Tibial nerve (tissue), 4 donors: ENCODE data around the gene SDCCAG8. TPM values are rescaled to one million over a fixed set of nuclear protein-coding genes. Genes with fewer than 3 reads are reported as not detected.

ENCODE experiments used
- DNase-seq, 2 donors: peaks; one replicate each; pipeline ENCODE4 v3.0.0-alpha.2; 2019; ENCODE audit warnings: low spot score in 2 of 2
- H3K27ac ChIP-seq, 4 donors: fragments of 200-600 bp; sonication (generic) in 3 of 4; one replicate each; pipeline ENCODE4 v1.5.1; 2017 to 2019; ENCODE audit warnings: mild to moderate bottlenecking in 1 of 4
- H3K27me3 ChIP-seq, 2 donors: fragments of 200-600 bp; sonication (generic) in 1 of 2; one replicate each; pipeline versions ENCODE4 v1.5.1 to v1.6.0; 2017 to 2019
- H3K36me3 ChIP-seq, 3 donors: fragments of 200-600 bp; sonication (generic); one replicate each; pipeline ENCODE4 v1.5.1; 2018 to 2019
- H3K4me1 ChIP-seq, 4 donors: fragments of 200-600 bp; sonication (generic) in 3 of 4; one replicate each; pipeline ENCODE4 v1.5.1; 2017 to 2019
- H3K4me3 ChIP-seq, 4 donors: fragments of 200-600 bp; sonication (generic) in 3 of 4; one replicate each; pipeline ENCODE4 v1.5.1; 2017 to 2019; ENCODE audit warnings: mild to moderate bottlenecking in 1 of 4, moderate library complexity in 1 of 4
- H3K9me3 ChIP-seq, 4 donors: fragments of 200-600 bp; sonication (generic) in 3 of 4; one replicate each; pipeline ENCODE4 v1.5.1; 2017 to 2019
- EP300 ChIP-seq, 2 donors: sonication (generic); formaldehyde crosslinking; IDR thresholded peaks; one replicate each; pipeline ENCODE4 v1.6.1; 2017; ENCODE audit warnings: antibody characterized with exemption in 2 of 2, mild to moderate bottlenecking in 1 of 2
- POLR2A ChIP-seq, 2 donors: fragments of 450-650 bp; IDR thresholded peaks; one replicate each; pipeline ENCODE4 v1.6.1; 2017; ENCODE audit warnings: antibody characterized with exemption in 2 of 2, mild to moderate bottlenecking in 2 of 2, moderate library complexity in 2 of 2
- WGBS, 2 donors: methylation state at CpG; one replicate each; pipeline ENCODE4 v1.1.5; 2018; 5-methylcytosine and 5-hydroxymethylcytosine counted together
- total RNA-seq, 4 donors: library from RNA; depleted of rRNA; stranded (reverse); fragments of >200 nt; gene quantifications; one replicate each; pipeline ENCODE4 v1.1.0, GENCODE V29; 2016
- TF ChIP-seq, protein P1 (sequence below), 5 experiments: fragments of 200-600 bp in 3 of 5; fragments of 450-650 bp in 2 of 5; sonication (generic) in 3 of 5; IDR thresholded peaks; one replicate each; pipeline ENCODE4 v1.5.1; 2016 to 2019; ENCODE audit warnings: antibody characterized with exemption in 5 of 5, mild to moderate bottlenecking in 3 of 5, moderate library complexity in 2 of 5

Gene SDCCAG8
- total RNA-seq, 4 donors from 2014 or later, result 39.0 to 86.5 (median 56.0) TPM

GRCh38 chr1:243489158-243489527, 233.3 kb downstream of the SDCCAG8 start:
- WGBS, 2 donors, result 95 to 97% methylated on average over 24 of the region's 24 CpGs
- TF ChIP-seq POLR2A (IDR thresholded peaks at IDR 0.05), result no peak
- TF ChIP-seq EP300 (IDR thresholded peaks at IDR 0.05), result no peak
- TF ChIP-seq, protein P1, sequence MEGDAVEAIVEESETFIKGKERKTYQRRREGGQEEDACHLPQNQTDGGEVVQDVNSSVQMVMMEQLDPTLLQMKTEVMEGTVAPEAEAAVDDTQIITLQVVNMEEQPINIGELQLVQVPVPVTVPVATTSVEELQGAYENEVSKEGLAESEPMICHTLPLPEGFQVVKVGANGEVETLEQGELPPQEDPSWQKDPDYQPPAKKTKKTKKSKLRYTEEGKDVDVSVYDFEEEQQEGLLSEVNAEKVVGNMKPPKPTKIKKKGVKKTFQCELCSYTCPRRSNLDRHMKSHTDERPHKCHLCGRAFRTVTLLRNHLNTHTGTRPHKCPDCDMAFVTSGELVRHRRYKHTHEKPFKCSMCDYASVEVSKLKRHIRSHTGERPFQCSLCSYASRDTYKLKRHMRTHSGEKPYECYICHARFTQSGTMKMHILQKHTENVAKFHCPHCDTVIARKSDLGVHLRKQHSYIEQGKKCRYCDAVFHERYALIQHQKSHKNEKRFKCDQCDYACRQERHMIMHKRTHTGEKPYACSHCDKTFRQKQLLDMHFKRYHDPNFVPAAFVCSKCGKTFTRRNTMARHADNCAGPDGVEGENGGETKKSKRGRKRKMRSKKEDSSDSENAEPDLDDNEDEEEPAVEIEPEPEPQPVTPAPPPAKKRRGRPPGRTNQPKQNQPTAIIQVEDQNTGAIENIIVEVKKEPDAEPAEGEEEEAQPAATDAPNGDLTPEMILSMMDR (IDR thresholded peaks at IDR 0.05), result no peak

GRCh38 chr1:243489681-243490546, 234.1 kb downstream of the SDCCAG8 start:
- WGBS, 2 donors, result 78 to 85% methylated on average over 14 to 21 of the region's 21 CpGs
- no peak for TF ChIP-seq EP300 (IDR thresholded peaks at IDR 0.05)
- TF ChIP-seq POLR2A (IDR thresholded peaks at IDR 0.05), result no peak
- TF ChIP-seq, protein P1 (IDR thresholded peaks at IDR 0.05), result no peak
- H3K27ac ChIP-seq, result no peak overlapping the region

More at GRCh38 chr1:243489158-243489527, 233.3 kb downstream of the SDCCAG8 start:
- Histone ChIP-seq H3K9me3 (no peaks in the 10 kb centered on the region), H3K4me3 (no peak overlapping the region), H3K4me1 (peaks cover 0 to 36% (median 0%) of the 10 kb centered on the region in 4 donors), H3K36me3 (peaks cover 0 to 19% (median 0%) of the 10 kb centered on the region in 3 donors), H3K27ac (no peak overlapping the region), H3K27me3 (no peaks in the 10 kb centered on the region)
- no peak for DNase-seq

DNA sequence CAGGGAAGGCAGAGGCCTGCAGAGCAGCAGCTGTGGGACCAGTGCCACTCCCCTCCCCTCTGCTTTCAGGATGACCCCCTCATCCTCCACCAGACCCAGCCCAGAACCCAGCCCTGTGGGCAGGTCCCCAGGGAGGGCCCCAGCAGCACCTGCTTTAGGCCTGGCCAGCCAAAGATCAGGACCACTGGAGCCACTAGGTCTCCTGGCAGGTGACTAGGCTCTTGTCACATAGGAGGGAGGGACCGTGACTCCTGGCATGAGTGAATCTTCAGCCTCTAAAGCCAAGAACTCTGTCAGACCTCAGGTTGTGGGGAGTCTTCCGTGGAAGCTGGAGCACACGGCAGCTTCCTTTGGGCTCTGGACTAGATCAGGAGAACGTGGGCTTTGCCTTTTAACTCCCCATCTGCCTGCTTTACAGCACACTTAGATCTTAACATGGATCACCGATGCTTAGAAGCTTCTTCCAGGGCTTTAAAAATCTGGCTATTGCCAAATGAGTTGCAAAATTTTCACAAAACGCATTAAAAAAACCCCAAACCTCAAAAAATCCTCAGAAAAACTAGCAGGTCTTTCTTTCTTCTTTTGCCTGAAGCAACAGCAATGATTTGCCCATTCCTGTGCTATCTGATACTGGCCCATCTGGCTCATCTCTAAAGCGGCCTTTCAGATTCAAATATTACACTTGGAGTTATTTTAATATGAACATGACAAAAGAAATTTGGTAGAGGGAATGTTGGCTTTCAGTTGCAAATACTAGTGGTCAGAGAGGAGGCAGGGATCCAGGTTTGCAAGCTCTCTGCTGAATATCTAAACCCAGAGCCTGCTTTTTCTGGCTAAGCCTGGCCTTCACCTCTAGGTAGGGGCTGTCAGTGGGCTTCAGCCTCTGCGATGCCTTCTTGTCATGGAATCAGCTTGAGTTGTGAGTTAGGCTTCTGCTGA, 235.2 kb downstream of the SDCCAG8 start:
- peak overlapping the region in 2 of 4 donors; percentile 66 to 68 for H3K27ac ChIP-seq
- no peaks in the 10 kb centered on the region for H3K27me3 ChIP-seq
- WGBS, 2 donors, result 74% methylated on average over 8 of the region's 8 CpGs
- H3K4me1 ChIP-seq, result peaks cover 0 to 46% (median 4%) of the 10 kb centered on the region in 4 donors
- DNase-seq, result no peak
- no peaks in the 10 kb centered on the region for H3K9me3 ChIP-seq
- H3K4me3 ChIP-seq, result no peak overlapping the region
- H3K36me3 ChIP-seq, result peaks cover 0 to 19% (median 0%) of the 10 kb centered on the region in 3 donors
- TF ChIP-seq, protein P1 (IDR thresholded peaks at IDR 0.05), result no peak
- TF ChIP-seq POLR2A (IDR thresholded peaks at IDR 0.05) (no peak), EP300 (IDR thresholded peaks at IDR 0.05) (no peak)

More at GRCh38 chr1:243489681-243490546, 234.1 kb downstream of the SDCCAG8 start:
- no peaks in the 10 kb centered on the region for H3K9me3 ChIP-seq
- no peaks in the 10 kb centered on the region for H3K27me3 ChIP-seq
- H3K4me3 ChIP-seq, result no peak overlapping the region
- no peak for DNase-seq
- peaks cover 0 to 36% (median 0%) of the 10 kb centered on the region in 4 donors for H3K4me1 ChIP-seq
- H3K36me3 ChIP-seq, result peaks cover 0 to 19% (median 0%) of the 10 kb centered on the region in 3 donors

DNA sequence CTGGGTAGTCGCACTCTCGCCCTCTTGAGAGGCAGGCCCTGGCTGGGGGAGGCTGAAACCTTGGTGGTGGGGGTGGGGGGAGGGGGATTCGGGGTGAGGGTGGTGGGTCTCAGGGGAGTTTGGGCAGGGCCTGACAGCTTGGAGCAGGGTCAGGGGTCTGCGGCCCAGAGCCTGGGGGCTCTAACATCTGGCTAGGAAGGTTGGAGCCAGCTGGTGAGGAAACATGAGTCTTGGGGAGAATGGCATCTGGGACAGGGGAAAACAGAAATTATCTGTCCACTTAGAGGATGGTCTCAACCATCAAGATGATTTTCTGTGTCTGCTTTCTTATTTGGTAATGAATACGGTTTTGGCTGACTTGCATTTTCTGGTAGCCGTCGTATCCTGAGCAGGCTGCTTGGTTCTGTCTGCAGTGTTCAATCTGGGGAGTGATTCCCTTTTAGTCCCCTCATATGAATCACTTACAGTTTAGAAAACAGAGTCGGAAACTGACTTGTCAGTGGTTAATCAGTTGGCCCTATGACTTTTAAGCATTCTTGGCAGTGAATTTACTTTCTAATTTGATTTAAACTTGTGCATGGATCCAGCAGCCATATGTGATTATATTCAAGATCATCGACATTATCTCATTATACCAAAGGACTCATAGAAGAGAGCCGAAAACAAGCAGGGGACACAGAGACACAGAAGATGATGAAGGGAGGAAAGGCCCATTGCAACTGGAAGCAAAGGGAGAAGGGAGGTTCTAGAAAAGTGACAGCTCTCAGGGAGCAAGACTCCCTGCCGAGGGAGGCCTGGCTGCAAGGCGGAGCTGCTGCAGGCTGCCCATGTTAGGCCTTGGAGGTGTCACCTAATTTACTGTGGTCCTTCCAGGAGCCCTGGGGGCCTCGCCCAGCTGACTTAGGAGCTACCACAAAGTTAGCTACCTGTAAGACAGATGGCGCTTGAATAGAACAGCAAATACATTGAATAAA, 237.6 kb downstream of the SDCCAG8 start:
- Histone ChIP-seq H3K27ac (no peak overlapping the region), H3K4me1 (peaks cover 0 to 46% (median 9%) of the 10 kb centered on the region in 4 donors), H3K36me3 (peaks cover 0 to 38% (median 0%) of the 10 kb centered on the region in 3 donors), H3K4me3 (no peak overlapping the region), H3K27me3 (no peaks in the 10 kb centered on the region), H3K9me3 (no peaks in the 10 kb centered on the region)
- DNase-seq, result no peak
- WGBS, 2 donors, result 81 to 93% methylated on average over 14 of the region's 14 CpGs
- no peak for TF ChIP-seq POLR2A (IDR thresholded peaks at IDR 0.05)
